Measurements from ENCODE around the gene PTPRD. TPM values are rescaled to one million over a fixed set of nuclear protein-coding genes. Genes with fewer than 3 reads are reported as not detected.

PTPRD gene
- total RNA-seq, 1 experiment from 2014 or later: 32.5 TPM

DNA sequence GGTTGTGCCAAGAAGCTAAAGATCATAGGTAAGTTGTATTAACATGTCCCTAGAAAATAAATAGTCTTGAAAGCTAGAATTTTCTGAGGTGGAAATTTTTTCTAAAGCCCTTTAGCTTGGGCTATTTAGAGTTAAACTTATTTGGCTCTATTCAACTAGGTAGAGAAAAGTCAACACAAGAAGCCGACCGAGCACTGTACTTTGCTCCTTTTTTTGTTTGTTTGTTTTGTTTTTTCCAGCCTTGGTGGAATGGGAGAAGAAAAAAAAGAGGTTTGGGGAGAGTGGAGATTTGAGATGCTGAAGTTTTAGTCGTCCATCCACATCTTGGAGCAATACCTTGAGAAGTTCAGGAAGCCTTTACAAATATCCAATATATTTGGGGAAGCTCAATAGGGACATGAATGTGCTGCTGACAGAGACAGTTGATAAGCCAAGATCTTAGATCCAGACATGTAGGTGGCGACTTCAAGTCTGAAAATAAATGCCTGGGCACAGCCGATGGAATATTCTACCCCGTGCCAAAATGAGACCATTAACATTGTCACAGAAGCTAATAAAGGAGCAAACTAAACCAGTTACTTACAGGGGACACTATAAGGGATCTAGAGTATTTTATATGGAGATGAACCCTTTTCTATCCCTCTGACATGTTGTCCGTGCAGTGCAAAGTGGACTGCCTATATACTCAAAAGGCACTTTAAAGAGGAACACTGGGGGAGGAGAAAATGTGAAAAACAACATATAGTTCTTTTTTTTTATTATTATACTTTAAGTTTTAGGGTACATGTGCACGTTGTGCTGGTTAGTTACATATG is 466.1 kb downstream of the PTPRD start:
- H3K9me3 ChIP-seq (ENCODE audit: control insufficient read depth, low read depth, low read length): no peaks in the 10 kb centered on the region
- no peak overlapping the region for H2AFZ ChIP-seq (ENCODE audit: low read length)
- no peak overlapping the region for H2BK15ac ChIP-seq (ENCODE audit: low read depth, low read length)
- H3K4ac ChIP-seq (ENCODE audit: low read depth, low read length): no peak overlapping the region
- no peaks in the 10 kb centered on the region for H3K27me3 ChIP-seq (ENCODE audit: insufficient read depth, low read length)
- no peaks in the 10 kb centered on the region for H3K9me3 Mint-ChIP-seq
- no peak overlapping the region for H3K9ac ChIP-seq (ENCODE audit: extremely low read depth, insufficient read length, low read length)
- H2BK12ac ChIP-seq (ENCODE audit: insufficient read length, low read depth, low read length): no peak overlapping the region
- no peaks in the 10 kb centered on the region for H3K23me2 ChIP-seq (ENCODE audit: insufficient read length, low read depth, low read length, poor library complexity, severe bottlenecking)
- no peak overlapping the region for H3K4me2 ChIP-seq (ENCODE audit: insufficient read depth, insufficient read length, low read length)
- no peak overlapping the region for H3K4me3 Mint-ChIP-seq
- no peaks in the 10 kb centered on the region for H3K79me2 ChIP-seq (ENCODE audit: insufficient read depth, low read length)
- H2BK120ac ChIP-seq (ENCODE audit: low read depth, low read length, poor library complexity, severe bottlenecking): no peak overlapping the region
- H3K27me3 Mint-ChIP-seq (ENCODE audit: low read depth): no peaks in the 10 kb centered on the region; the same call in 1 of the 2 replicates
- no peak overlapping the region for H3K56ac ChIP-seq (ENCODE audit: insufficient read length, low read depth, low read length)
- no peak overlapping the region for H3K27ac ChIP-seq (ENCODE audit: insufficient read length, low read depth, low read length)
- H3K14ac ChIP-seq (ENCODE audit: insufficient read depth, low read length): no peak overlapping the region
- no peak overlapping the region for H2AK5ac ChIP-seq (ENCODE audit: insufficient read length, low read length)
- H3K18ac ChIP-seq (ENCODE audit: insufficient read length, low read depth, low read length): no peak overlapping the region
- H2BK5ac ChIP-seq (ENCODE audit: insufficient read length, low read length): no peak overlapping the region
- no peak overlapping the region for H3K23ac ChIP-seq (ENCODE audit: insufficient read length, low read depth, low read length)
- H4K20me1 ChIP-seq (ENCODE audit: control insufficient read depth, insufficient read depth, insufficient read length): no peaks in the 10 kb centered on the region
- no peak overlapping the region for H3T11ph ChIP-seq (ENCODE audit: low read length)
- WGBS (ENCODE audit: extremely low coverage, insufficient read length, low lambda C conversion rate): no CpG with 5 or more reads among the region's 8 CpGs
- H4K8ac ChIP-seq (replicated peaks; ENCODE audit: insufficient read length, low read depth, low read length): no peak overlapping the region
- no peak overlapping the region for H2BK20ac ChIP-seq (ENCODE audit: low read depth, low read length, poor library complexity, severe bottlenecking)
- no peaks in the 10 kb centered on the region for H3K36me3 Mint-ChIP-seq (ENCODE audit: insufficient read depth in 1 of 3, low read depth in 3 of 3)
- no peak overlapping the region for H4K5ac ChIP-seq (ENCODE audit: insufficient read length, low read depth, low read length)
- H4K91ac ChIP-seq (ENCODE audit: insufficient read length, low read depth, low read length): no peak overlapping the region
- H3K4me1 Mint-ChIP-seq: no peaks in the 10 kb centered on the region
- no peak for DNase-seq
- no peak overlapping the region for H3K27ac Mint-ChIP-seq
- H3K4me1 ChIP-seq (ENCODE audit: insufficient read depth, low read length): no peaks in the 10 kb centered on the region
- H3K79me1 ChIP-seq (ENCODE audit: insufficient read depth, low read depth, low read length, poor library complexity, severe bottlenecking): no peaks in the 10 kb centered on the region
- no peak for TF ChIP-seq CTCF (conservative IDR thresholded peaks at IDR 0.05)

Measured in H9 (cell line).